H4 (cell line): ENCODE data around the gene HOXC5. TPM values are rescaled to one million over a fixed set of nuclear protein-coding genes. Genes with fewer than 3 reads are reported as not detected.

ENCODE experiments used
- DNase-seq: peaks from one replicate; pipeline ENCODE4 v3.0.0-alpha.2; 2015; ENCODE audit warnings: low spot score
- total RNA-seq: library from RNA; depleted of rRNA; stranded (reverse); fragments of >200 nt; shearing (Covaris generic); gene quantifications from 2 replicates; pipeline ENCODE4 v1.2.3, GENCODE V29; 2014

Gene HOXC5
- total RNA-seq, 1 experiment from 2014 or later: not detected

DNA sequence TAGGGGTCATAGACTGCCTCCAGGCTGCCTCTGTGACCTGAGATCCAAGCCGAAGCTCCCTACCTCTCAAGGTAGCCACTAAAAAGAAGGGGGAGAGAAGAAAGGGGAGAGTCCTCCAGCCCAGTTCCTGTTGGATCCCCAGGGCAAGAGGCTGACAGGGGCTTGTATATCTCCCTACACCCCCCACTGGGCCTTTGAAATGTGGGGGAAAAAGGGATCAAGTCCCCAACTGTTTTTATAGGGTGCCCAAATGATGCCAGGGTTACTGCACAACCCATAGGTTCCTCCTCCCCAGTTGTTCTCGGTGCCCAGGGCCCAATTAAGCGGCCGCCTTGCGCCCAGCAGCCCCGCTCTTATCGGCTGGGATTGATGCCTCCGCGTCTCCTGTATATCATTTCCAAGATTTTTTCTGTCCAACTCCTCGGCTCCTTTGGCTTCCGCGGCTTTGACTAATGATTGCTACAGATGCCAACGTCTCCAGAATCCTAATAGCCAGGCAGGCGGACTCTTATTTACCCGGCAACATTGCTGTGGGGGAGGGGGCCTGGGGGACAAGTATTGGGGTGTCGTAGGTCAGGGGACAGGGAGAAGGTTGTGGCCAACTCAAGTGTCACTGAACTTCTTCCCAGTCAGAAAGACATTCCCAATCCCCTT lies 13.1 kb downstream of the HOXC5 start:
- DNase-seq: no peak

DNA sequence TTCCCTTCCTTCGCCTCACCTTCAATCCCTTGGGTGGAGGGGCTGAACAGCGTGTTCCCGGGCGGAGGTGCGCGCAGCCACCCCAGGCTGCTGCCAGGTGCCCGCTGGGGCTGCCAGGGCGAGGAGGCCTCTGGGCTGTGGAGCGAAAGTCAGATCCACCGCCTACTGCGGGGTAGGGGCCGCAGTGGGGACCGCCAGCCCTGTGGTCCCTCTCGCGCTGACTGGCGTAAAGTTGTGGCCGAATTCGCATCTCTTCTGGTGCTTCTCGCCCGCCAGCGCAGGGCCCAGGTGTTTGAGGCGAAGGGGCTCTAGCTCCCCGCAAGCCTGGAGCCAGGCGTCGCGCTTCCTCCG lies 13.9 kb downstream of the HOXC5 start:
- DNase-seq: no peak

DNA sequence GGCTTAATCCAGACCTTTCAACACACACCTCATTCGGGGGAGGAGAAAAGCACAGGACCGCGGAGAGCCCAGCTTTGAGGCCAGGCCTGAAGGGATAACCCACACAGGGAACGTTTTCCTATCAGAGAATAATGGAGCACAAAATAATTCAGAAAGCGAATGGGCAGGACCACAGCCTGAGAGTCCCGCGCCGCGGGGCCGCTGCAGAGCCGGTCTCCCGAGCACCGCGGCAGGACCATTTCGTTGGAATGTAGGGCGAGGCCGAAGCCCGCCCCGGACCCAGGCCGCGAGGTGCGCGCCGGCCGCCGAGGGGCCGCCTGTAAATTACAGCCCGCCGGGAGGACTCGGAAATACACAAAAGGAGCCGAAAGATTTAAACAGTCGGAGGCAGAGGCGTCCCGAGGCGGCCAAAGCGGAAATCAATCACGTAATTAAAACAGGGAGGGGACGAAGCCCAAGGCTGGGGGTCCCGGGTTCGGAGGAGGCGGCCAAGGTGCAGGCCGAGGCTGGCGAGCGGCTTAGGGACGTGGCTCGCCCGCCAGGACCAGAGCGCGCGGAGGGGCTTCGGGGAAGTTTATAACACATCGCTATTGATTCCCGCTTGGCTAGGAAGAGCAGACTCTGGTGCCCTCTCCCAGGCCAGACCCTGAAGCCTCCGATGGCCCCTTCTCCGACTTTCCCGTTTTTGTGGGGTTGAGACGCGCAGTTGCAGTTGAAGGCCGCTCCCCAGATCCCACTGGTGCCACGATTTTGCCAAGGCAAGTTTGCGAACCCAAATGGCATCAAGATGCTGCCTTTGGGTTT lies 14.5 kb downstream of the HOXC5 start:
- no peak for DNase-seq

DNA sequence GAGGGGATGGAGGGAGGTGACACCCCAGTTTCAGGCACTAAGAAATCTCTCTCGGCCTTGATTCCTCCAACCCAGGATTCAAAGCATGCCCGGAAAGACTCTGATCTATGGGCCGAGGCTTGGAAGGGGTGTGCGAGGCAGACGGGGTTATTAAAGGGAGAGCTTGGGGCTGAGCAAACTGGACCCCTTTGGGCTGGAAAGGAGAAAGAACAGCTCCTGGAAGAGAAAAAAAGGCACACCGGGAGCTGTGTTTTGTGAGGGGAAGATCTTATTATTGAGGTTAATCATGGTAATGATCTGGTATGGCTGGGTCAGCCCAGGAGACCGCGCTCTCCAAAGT lies 15.1 kb downstream of the HOXC5 start:
- no peak for DNase-seq

DNA sequence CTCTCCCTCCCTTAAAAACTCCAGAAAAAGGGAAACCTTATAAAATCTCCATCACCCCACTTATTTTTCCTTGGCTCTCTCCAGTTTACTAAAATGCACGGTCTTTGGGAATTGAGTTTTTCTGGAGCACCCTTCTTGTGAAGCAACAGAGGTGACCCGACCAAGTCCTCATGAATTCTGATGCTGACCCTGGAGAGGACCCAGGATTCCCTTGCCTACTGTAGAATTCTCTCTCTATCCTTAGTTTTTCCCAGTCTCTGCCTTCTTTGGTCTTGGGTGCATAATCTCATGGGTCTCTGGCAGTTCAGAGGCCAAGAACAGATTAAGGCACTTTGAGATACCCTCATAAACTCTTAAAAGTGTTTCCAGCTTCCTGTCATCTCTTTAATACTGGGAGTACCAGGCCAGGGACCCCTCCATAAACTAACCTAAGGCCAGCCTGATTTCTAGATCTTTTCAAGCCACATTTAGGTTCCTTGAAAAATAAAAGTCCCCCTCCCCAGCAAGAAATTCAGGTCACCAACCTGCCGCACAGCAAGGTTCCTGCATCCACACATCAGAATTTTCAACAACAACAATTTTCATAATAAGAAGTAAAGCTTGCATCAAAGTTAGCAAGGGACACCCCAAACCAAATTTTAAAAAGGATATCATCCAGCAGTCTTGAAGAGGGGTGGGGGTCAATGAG lies 15.7 kb downstream of the HOXC5 start:
- no peak for DNase-seq

DNA sequence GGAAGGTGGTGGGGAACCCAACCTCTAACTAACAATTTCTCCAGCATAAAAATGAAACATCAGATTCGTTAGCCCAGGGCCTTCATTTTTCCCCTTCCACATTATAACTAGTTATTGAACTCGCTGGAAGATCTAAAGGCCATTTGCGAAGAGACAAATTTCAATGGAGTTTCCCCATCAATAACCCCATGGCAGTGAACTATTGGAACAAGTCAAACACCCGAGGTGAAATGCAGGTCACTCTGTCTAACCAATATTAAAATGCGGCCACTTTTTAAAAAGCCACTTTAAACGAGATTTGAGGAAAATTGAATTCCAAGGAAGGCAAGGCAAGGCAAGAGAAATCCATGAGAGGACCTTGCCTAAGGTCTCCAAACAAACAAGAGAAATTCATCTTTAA lies 16.3 kb downstream of the HOXC5 start:
- no peak for DNase-seq

DNA sequence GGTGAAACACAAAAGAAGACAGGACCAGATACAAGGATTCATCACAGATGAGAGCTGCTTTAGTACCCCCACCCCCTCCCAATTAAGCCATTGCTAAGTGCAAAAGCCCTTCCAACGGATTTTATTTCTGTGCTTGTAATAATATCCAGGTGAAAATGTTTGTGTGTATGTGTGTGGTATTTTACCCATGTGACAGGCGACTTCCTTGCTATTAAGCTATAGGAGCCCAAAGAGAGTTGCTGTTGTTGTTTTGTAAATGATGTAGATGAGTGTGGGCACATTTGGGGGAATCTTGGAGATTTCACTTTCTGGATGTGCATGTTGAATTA lies 17.6 kb downstream of the HOXC5 start:
- DNase-seq: no peak

DNA sequence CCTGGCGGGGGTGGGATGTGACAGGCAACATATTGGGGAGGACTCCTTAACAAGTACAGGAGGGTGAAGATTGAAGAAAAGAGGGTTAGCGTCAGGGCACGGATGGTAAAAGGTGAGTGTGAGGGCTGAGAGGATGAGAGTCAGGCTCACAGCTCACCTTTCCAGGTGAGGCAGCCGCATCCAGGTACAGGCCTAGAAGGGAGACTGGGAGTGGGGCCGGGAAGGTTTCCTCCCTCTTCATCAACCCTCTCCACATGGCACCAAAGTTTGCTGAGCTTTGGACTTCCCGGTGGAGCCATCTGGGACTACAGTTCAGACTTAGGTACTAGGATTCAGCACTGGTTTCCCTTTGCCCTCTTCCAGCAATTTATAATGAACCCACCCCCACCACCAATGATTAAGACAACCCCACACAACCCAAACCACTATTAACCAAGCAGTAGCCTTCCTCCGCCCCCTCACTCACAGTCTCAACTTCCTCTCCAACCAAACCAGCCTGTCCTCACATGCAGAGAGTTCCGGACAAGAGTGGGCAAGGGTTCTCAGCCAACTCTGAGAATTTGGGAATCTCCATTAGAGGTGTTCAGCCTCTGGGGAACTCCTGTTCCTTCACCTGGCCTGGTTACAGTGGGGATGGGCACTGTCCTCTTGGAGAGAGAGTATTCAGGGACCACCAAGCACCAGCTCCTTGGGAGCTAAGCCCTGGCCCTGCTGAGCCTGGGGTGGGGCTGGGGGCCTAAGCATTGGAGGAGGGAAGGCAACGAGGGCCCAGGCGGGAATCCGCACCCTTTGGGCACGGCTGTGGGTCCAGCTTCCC lies 18.4 kb downstream of the HOXC5 start:
- DNase-seq: no peak

DNA sequence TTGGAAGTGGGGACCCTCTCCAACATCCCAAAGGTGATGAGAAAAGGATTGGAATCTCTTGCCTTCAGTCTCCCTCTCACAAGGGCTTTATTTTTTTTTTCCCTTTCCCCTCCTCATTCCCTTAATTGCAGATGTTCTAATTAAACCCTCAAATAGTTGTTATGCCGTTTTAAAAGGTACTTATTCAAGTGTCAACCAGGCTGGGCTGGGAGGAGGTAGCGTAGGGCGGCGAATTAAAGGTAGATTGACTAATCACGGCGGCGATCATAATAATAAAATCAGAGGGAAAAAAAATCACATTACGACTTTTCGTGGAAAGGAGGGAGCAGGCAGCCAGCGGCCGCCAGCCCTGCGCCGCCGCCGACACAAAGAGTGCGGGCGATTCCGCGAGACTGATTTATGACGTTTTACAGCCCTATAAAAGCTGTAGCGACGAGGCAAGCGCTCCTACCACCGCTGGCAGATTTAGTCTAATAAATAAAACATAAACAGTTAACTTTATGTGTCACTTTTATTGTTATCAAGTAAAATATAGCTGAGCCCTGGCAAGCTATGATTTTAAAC lies 19.1 kb downstream of the HOXC5 start:
- no peak for DNase-seq

DNA sequence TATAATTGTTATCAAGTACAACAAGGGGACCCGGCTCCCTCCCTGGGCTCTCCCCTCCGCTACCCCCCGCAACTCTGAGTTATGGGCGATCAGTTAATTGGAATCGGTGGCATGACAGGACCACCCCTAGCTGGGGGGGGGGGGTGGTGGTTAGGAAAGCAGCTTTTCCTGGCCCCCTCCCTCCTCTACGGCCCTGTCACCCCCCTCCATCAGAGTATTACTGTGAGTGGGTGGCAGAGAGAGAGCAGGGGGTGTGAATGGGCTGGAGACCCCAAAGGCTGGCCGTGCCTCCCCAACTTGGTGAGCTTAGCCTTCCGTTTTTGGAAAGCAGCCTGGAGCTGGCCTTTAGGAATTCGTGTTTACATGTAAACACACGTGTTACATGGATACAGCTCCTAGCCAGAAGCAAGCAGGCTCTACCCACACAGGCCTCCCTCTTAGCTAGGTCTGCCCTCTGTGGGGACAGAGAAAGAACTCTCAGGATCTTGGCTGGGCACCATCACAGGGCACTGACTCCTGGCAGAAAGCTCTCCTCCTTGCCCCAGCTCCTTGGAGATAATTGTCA lies 19.7 kb downstream of the HOXC5 start:
- DNase-seq: no peak

DNA sequence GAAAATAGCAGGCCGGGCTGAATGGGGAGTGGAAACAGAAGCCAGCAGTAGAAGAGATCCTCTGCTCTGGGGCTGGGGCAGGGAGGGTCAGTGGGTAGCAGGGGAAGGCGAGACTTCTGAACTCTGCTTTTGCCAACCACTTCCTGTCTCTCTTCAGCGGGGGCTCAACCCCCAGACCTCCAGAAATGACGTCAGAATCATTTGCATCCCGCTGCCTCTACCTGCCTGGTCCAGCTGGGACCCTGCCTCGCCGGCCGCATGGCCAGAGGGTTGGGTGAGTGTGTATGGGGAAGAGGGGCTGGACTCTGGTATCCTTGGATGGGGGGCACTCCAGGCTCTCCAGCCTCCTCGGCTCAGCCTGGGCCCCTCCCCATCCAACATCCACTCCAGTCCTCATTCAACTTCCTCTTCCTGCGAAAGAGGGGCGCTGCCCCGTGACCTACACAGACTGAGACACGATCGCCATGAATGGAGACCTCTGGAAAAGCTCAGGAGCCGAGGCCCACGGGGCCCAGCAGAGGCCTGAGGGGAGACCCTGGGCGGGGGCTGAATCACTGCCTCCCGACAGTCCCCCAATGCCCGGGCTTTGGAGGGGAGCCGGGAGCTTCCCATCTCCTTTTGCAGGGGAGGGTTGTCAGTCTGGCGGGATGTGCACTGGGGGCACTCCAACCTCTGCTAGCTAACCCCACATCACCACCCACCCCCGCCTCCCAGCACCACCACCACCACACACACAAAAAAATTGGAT lies 20.3 kb downstream of the HOXC5 start:
- no peak for DNase-seq

DNA sequence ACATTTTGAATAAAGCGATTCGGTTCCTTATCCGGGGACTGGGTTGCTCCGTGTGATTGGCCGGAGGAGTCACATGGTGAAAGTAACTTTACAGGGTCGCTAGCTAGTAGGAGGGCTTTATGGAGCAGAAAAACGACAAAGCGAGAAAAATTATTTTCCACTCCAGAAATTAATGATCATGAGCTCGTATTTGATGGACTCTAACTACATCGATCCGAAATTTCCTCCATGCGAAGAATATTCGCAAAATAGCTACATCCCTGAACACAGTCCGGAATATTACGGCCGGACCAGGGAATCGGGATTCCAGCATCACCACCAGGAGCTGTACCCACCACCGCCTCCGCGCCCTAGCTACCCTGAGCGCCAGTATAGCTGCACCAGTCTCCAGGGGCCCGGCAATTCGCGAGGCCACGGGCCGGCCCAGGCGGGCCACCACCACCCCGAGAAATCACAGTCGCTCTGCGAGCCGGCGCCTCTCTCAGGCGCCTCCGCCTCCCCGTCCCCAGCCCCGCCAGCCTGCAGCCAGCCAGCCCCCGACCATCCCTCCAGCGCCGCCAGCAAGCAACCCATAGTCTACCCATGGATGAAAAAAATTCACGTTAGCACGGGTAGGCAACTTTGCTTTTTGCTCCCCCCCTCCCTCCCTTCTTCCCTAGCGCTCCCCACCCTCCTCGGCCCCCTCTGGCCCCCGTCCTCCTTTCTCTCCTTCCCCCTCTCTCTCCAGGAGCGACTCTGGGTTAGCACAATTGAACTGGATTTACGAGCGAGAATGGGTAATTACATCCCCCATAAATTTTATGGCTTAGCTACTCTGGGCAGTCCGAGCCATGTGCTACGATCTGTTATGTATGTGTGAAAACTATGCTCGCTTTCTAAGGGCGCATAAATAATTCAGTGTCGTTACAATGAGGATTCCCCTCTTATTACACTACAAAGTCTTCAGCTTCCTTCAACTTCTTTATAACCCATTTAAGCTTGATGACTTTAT lies 21.2 kb downstream of the HOXC5 start, which contains the start of gene HOXC4:
Gene HOXC4, plus strand, starts transcription at position 85 of the 991 bp plus-strand sequence. Its CDS starts 88 bp downstream, at position 173.
- DNase-seq: peak; percentile 43

DNA sequence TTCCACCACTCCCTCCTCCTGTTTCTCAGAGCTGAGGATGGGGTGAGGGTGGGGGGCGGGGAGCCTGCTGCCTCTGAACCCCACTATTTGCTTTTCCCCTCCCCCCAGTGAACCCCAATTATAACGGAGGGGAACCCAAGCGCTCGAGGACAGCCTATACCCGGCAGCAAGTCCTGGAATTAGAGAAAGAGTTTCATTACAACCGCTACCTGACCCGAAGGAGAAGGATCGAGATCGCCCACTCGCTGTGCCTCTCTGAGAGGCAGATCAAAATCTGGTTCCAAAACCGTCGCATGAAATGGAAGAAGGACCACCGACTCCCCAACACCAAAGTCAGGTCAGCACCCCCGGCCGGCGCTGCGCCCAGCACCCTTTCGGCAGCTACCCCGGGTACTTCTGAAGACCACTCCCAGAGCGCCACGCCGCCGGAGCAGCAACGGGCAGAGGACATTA lies 21.9 kb downstream of the HOXC5 start:
- DNase-seq: no peak

DNA sequence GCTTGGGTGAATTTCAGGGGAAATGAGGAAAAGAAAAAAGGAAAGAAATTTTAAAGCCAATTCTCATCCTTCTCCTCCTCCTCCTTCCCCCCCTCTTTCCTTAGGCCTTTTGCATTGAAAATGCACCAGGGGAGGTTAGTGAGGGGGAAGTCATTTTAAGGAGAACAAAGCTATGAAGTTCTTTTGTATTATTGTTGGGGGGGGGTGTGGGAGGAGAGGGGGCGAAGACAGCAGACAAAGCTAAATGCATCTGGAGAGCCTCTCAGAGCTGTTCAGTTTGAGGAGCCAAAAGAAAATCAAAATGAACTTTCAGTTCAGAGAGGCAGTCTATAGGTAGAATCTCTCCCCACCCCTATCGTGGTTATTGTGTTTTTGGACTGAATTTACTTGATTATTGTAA lies 22.7 kb downstream of the HOXC5 start:
- no peak for DNase-seq

DNA sequence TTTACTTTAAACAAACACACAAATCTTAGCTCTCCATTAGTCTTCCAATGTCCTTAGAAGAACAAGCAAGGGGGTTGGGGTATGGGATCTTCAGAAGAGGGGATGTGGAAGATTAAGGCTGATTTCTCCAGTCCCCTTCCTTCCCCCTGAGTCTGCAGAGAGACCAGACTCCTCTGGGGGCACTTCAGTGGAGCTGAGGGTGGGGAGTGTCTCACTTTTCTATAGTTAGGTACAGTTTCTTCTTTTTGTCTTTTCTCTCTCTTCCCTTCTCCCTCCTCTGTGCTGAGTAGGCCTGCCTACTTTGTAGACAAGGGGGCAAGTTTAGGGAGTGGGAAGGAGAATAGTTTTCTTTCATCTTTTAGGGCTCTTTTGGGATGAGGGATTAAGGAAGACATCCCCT lies 23.3 kb downstream of the HOXC5 start:
- DNase-seq: no peak

DNA sequence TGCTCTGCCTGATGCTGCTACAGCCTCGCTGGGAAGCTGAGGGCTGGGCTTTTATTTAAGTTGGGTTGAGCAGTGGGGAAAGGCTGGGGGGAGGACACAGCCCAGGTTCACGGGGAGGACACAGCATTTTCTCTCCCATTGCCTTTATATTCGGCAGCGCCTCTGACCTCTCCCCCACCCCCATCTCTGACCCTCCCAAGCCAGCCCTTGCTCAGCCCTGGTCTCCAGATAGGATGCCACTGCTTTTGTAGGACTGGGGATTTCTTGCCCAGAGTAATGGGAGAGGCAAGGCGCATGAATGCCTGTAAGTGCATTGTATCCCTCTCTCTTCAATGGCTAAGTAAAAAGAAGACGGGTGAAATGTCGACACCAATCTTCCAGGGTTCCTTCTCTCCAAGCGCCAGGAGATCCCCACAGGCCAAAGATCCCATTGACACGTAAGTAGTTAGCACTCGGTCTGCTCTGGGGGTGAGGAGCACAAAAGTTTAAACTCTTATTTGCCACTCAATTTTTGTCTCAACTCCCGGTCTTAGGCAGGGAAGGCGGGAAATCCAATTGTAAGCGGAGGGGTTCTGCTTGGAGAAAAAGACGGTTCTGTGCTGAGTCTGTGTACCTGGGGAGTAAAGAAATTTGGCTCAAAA lies 25.4 kb downstream of the HOXC5 start:
- no peak for DNase-seq

DNA sequence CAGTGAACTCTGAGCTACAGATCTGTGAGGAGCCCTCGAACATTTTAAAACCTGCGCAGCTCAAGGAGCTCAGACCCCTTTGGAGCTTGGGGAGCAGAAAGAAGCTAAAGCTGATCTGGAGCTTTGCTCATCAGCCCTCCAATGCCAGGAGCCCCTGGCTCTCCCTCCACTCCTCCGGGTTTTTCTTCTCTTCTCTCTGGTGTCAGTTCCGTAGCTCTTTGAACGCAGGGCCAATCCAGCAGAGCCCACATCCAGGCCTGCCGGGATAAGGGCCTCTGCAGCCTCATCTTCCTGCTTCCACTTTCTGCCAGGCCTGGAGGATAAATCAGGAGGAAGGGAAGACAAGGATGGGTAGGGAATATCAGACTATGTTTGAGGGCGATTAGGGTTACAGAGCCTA lies 26.8 kb downstream of the HOXC5 start:
- DNase-seq: no peak

DNA sequence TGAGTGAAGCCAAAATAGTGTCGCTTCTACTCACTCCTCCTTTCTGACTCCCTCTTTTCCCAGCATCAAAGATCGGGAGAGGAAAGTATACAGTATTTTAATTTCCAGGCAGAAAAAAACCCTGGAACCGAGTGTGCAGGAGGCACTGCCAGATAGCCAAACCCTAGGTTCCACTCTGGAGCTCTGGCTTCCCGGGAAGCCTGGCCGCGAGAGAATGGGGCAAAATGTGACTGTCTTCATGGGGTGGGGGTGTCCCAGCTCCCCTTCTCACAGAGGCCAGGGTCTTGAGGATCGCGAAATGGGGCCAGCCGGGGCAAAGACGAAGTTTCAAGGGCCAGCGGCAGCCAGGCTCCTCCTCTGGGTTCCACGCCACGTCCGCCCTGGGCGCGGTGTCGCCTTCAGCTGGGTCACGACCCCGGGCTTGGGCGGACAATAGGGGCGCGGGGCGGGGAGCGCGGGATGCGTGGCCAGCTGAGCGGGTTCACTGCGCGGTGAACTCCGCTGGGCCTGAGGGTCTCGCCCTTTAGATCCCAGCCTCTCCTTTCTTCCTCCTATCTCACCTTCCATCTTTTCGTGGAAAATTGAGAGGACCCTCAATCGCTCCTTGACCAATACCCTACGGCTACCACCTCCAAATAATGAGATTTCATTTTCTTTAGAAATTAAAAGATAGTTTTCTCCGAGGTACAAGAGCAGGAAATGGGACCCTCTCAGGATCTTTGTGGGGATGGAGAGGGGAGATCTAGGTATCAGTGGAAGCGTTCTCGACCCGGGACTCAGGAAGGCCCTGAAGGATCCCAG lies 27.5 kb downstream of the HOXC5 start:
- DNase-seq: no peak
